Measurements from ENCODE around the gene KRT40. TPM values are rescaled to one million over a fixed set of nuclear protein-coding genes. Genes with fewer than 3 reads are reported as not detected.

The KRT40 gene
- total and polyA plus RNA-seq, 10 of the 15 experiments (the other 5 are each of a cell fraction or from before 2014, with no cell fraction given), result not detected

DNA sequence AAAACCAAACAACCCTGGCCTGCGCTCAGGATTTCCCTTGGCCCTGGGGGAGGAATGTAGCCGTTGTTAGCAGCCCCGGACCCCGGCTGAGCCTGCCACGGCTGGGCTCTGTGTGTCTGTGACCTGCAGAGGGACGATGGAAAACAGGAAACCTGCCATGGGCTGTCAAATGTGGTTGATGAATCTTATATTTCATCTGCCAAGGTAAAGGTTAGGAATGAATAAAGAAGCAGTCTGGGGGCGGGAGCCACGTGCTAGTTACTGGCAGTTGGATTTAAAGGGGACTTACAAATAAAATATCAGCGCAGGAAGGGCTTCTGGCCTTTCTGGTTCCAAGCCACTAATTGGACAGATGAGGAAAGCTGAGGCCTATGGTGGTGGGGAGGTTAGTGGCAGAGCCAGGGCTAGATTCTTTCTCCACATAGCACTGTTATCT is 46.7 kb downstream of the KRT40 start, which contains the start of gene KRT23:
TSS of gene KRT23 (minus strand) at position 263 of the 436 bp plus-strand sequence. CDS start 1,043 bp downstream, outside the sequence.
- Histone ChIP-seq H3K79me2 (ENCODE audit: control insufficient read depth, insufficient read depth, low read length) (no peaks in the 10 kb centered on the region), H3K4me2 (ENCODE audit: control insufficient read depth, insufficient read depth) (no peak within 1 kb of the TSS), H3K27me3 (replicated peaks in 1 of 2; ENCODE audit: control insufficient read depth in 2 of 2, insufficient read depth in 2 of 2, low read length in 1 of 2) (no peaks in the 10 kb centered on the region; a peak in 1 of 4 replicates), H4K20me1 (ENCODE audit: control insufficient read depth, insufficient read depth) (no peaks in the 10 kb centered on the region), H3K9me3 (replicated peaks; ENCODE audit: control insufficient read depth, insufficient read depth, low read length) (no peaks in the 10 kb centered on the region), H3K9ac (ENCODE audit: control insufficient read depth, insufficient read depth, low read length) (no peak within 1 kb of the TSS), H3K4me3 (no peak within 1 kb of the TSS), H3K4me1 (ENCODE audit: control insufficient read depth, insufficient read depth, low read length) (no peaks in the 10 kb centered on the region), H3K36me3 (ENCODE audit: control insufficient read depth in 2 of 2, insufficient read depth in 2 of 2, low read length in 1 of 2) (no peaks in the 10 kb centered on the region), H3K27ac (ENCODE audit: control insufficient read depth, insufficient read depth) (no peak within 1 kb of the TSS), H2AFZ (ENCODE audit: control insufficient read depth, low read depth, low read length) (no peak within 1 kb of the TSS)
- DNase-seq (ENCODE audit: low read depth, low spot score), result no peak
- 33% methylated on average over 9 of the region's 9 CpGs for WGBS (ENCODE audit: insufficient coverage, insufficient replicate concordance, low lambda C conversion rate, missing lambda C conversion rate)
- SMC1A ChIA-PET (ENCODE audit: uncharacterized antibody, unreplicated experiment), result no interaction called here
- POLR2A ChIA-PET, result no interaction called here
- intact Hi-C loops (cut with micrococcal nuclease; ENCODE audit: unreplicated experiment) (no loop called here), in situ Hi-C loops (cut with MboI) (no loop called here)
- no peak for FAIRE-seq
- RAD21 ChIA-PET (ENCODE audit: unreplicated experiment), result no interaction called here
- TF ChIP-seq ASH2L (IDR thresholded peaks at IDR 0.05; ENCODE audit: borderline replicate concordance, low read depth), result no peak
- no peak for TF ChIP-seq DPF2 (IDR thresholded peaks at IDR 0.05)
- TF ChIP-seq POLR2AphosphoS5 (IDR thresholded peaks at IDR 0.05; ENCODE audit: low read length), result no peak
- no TSS peak for BruUV-seq (replicated peaks)
- CTCF ChIA-PET, result no interaction called here
- no peak for ATAC-seq

DNA sequence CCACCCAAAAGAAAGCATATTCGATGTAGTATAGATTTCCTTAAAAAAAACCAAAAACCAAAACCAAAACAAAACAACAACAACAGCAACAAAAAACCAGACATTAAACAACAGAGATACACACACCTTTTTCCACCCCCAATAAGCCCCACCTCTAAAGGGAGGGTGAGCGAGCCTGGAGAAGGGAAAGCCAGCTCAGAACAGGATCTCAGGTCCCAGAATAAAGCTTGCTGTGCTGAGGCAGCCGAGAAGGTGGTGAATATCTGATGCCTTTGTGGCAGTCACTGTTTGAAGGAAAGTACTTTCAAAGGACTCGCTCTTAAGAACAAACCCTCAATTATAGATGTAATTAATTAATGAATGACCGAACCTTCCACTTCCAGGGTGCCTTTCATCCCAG is 47.1 kb downstream of the KRT40 start:
- ChIA-PET POLR2A (no interaction called here), CTCF (no interaction called here), RAD21 (ENCODE audit: unreplicated experiment) (no interaction called here), SMC1A (ENCODE audit: uncharacterized antibody, unreplicated experiment) (no interaction called here)
- ATAC-seq, result no peak
- intact Hi-C loops (cut with micrococcal nuclease; ENCODE audit: unreplicated experiment), result no loop called here
- no peak for FAIRE-seq
- H3K4me3 ChIP-seq, result no peak overlapping the region
- in situ Hi-C loops (cut with MboI), result no loop called here
- no TSS peak for BruUV-seq (replicated peaks)
- no peaks in the 10 kb centered on the region; a peak in 1 of 4 replicates for H3K27me3 ChIP-seq (replicated peaks in 1 of 2; ENCODE audit: control insufficient read depth in 2 of 2, insufficient read depth in 2 of 2, low read length in 1 of 2)
- H3K4me1 ChIP-seq (ENCODE audit: control insufficient read depth, insufficient read depth, low read length), result no peaks in the 10 kb centered on the region
- H3K9ac ChIP-seq (ENCODE audit: control insufficient read depth, insufficient read depth, low read length), result no peak overlapping the region
- H3K79me2 ChIP-seq (ENCODE audit: control insufficient read depth, insufficient read depth, low read length), result no peaks in the 10 kb centered on the region
- H3K27ac ChIP-seq (ENCODE audit: control insufficient read depth, insufficient read depth), result no peak overlapping the region
- 19% methylated on average over 5 of the region's 5 CpGs for WGBS (ENCODE audit: insufficient coverage, insufficient replicate concordance, low lambda C conversion rate, missing lambda C conversion rate)
- no peaks in the 10 kb centered on the region for H3K36me3 ChIP-seq (ENCODE audit: control insufficient read depth in 2 of 2, insufficient read depth in 2 of 2, low read length in 1 of 2)
- H2AFZ ChIP-seq (ENCODE audit: control insufficient read depth, low read depth, low read length), result no peak overlapping the region
- no peaks in the 10 kb centered on the region for H4K20me1 ChIP-seq (ENCODE audit: control insufficient read depth, insufficient read depth)
- H3K9me3 ChIP-seq (replicated peaks; ENCODE audit: control insufficient read depth, insufficient read depth, low read length), result no peaks in the 10 kb centered on the region
- H3K4me2 ChIP-seq (ENCODE audit: control insufficient read depth, insufficient read depth), result no peak overlapping the region
- no peak for DNase-seq (ENCODE audit: low read depth, low spot score)
- TF ChIP-seq NR2C2 (IDR thresholded peaks at IDR 0.05; ENCODE audit: borderline replicate concordance, control insufficient read depth, insufficient read length, low read depth) (no peak), CHD1 (IDR thresholded peaks at IDR 0.05; ENCODE audit: low read depth, low read length) (no peak), RAD51 (IDR thresholded peaks at IDR 0.05) (no peak), SP1 (IDR thresholded peaks at IDR 0.05; ENCODE audit: low read depth, low read length) (no peak), SIN3A (IDR thresholded peaks at IDR 0.05; ENCODE audit: low read depth, low read length) (no peak), CEBPB (IDR thresholded peaks at IDR 0.05; ENCODE audit: borderline replicate concordance in 1 of 2, low read depth in 2 of 2, low read length in 2 of 2) (no peak), KLF5 (IDR thresholded peaks at IDR 0.05; ENCODE audit: partially characterized antibody) (no peak), IRF4 (IDR thresholded peaks at IDR 0.05; ENCODE audit: low read depth, low read length) (no peak), EP300 (IDR thresholded peaks at IDR 0.05; ENCODE audit: borderline replicate concordance in 1 of 2, control insufficient read depth in 1 of 2, low read depth in 2 of 2, low read length in 2 of 2) (no peak)
- TF ChIP-seq, protein P1, sequence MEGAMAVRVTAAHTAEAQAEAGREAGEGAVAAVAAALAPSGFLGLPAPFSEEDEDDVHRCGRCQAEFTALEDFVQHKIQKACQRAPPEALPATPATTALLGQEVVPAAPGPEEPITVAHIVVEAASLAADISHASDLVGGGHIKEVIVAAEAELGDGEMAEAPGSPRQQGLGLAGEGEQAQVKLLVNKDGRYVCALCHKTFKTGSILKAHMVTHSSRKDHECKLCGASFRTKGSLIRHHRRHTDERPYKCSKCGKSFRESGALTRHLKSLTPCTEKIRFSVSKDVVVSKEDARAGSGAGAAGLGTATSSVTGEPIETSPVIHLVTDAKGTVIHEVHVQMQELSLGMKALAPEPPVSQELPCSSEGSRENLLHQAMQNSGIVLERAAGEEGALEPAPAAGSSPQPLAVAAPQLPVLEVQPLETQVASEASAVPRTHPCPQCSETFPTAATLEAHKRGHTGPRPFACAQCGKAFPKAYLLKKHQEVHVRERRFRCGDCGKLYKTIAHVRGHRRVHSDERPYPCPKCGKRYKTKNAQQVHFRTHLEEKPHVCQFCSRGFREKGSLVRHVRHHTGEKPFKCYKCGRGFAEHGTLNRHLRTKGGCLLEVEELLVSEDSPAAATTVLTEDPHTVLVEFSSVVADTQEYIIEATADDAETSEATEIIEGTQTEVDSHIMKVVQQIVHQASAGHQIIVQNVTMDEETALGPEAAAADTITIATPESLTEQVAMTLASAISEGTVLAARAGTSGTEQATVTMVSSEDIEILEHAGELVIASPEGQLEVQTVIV (IDR thresholded peaks at IDR 0.05; ENCODE audit: borderline replicate concordance, partially characterized antibody), result no peak
